ENCODE measurements around the gene ALDH7A1.
"Not testable (repeated sequence)": the region's sequence is repeated elsewhere in the genome, so short reads cannot be mapped to it uniquely, and the experiment has no call there.

ALDH7A1 gene

GRCh38 chr5:126562823-126563222 lies 32.2 kb downstream of the ALDH7A1 start:
- Histone ChIP-seq H3K27ac (ENCODE audit: low read length) (no peak overlapping the region), H3K27me3 (ENCODE audit: control insufficient read depth, insufficient read depth, low read length) (no peaks in the 10 kb centered on the region), H3K36me3 (ENCODE audit: control insufficient read depth, insufficient read depth, low read length) (peaks cover 6% of the 10 kb centered on the region; the same call in 1 of the 2 replicates), H3K4me3 (ENCODE audit: low read length) (no peak overlapping the region), H3K4me1 (ENCODE audit: control insufficient read depth, insufficient read depth, low read length) (no peaks in the 10 kb centered on the region), H3K9me3 (ENCODE audit: control insufficient read depth, insufficient read depth, low read length) (no peaks in the 10 kb centered on the region)
- DNase-seq (ENCODE audit: low read depth, low spot score): no peak
- 100% methylated on average over 1 of the region's 2 CpGs for WGBS (ENCODE audit: insufficient coverage, insufficient read length)

- no peaks in the 10 kb centered on the region for H3K4me1 ChIP-seq (ENCODE audit: control insufficient read depth, insufficient read depth, low read length)
- peaks cover 6% of the 10 kb centered on the region; the same call in 1 of the 2 replicates for H3K36me3 ChIP-seq (ENCODE audit: control insufficient read depth, insufficient read depth, low read length)
- DNase-seq (ENCODE audit: low read depth, low spot score): no peak
- WGBS (ENCODE audit: insufficient coverage, insufficient read length): no CpG with 5 or more reads among the region's 1 CpG
- H3K4me3 ChIP-seq (ENCODE audit: low read length): no peak overlapping the region
- no peaks in the 10 kb centered on the region for H3K9me3 ChIP-seq (ENCODE audit: control insufficient read depth, insufficient read depth, low read length)
- no peak overlapping the region for H3K27ac ChIP-seq (ENCODE audit: low read length)
- no peaks in the 10 kb centered on the region for H3K27me3 ChIP-seq (ENCODE audit: control insufficient read depth, insufficient read depth, low read length)
These were observed 33.1 kb downstream of the ALDH7A1 start for GRCh38 chr5:126561908-126562307.

DNA sequence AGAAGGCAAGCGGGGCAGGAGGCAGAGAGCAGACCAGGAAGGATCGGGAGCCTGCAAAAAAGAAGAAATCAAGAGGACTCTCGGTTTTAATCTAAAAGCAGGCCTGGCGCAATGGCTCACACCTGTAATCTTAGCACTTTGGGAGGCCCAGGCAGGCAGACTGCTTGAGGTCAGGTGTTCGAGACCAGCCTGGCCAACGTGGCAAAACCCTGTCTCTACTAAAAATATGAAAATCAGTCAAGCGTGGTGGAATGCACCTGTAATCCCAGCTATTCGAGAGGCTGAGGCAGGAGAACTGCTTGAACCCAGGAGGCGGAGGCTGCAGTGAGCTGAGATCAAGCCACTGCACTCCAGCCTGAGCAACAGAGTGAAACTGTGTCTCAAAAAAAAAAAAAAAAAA lies 39.9 kb downstream of the ALDH7A1 start:
- no CpG with 5 or more reads among the region's 9 CpGs for WGBS (ENCODE audit: insufficient coverage, insufficient read length)
- not testable (repeated sequence) for H3K4me1 ChIP-seq (ENCODE audit: control insufficient read depth, insufficient read depth, low read length); H3K9me3 ChIP-seq (ENCODE audit: control insufficient read depth, insufficient read depth, low read length); H3K27me3 ChIP-seq (ENCODE audit: control insufficient read depth, insufficient read depth, low read length); DNase-seq (ENCODE audit: low read depth, low spot score); H3K27ac ChIP-seq (ENCODE audit: low read length); H3K4me3 ChIP-seq (ENCODE audit: low read length)
- peaks cover 24% of the 10 kb centered on the region; the same call in 1 of the 2 replicates for H3K36me3 ChIP-seq (ENCODE audit: control insufficient read depth, insufficient read depth, low read length)

DNA sequence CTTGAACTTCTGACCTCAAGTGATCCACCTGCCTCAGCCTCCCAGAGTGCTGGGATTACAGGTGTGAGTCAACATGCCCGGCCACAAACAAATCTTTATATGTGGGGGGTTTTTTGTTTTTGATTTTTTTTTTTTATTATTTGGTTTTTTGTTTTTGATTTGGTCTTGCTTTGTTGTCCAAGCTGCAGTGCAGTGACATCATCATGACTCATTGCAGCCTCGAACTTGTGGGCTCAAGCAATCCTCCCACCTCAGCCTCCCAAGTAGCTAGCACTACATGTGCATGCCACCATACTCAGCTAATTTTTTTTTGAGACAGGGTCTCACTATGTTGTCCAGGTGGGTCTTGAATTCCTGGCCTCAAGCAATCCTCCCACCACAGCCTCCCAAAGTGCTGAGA lies 42.4 kb downstream of the ALDH7A1 start:
- Histone ChIP-seq H3K36me3 (ENCODE audit: control insufficient read depth, insufficient read depth, low read length) (peaks cover 27% of the 10 kb centered on the region; the same call in 1 of the 2 replicates), H3K27ac (ENCODE audit: low read length) (no peak overlapping the region), H3K9me3 (ENCODE audit: control insufficient read depth, insufficient read depth, low read length) (no peaks in the 10 kb centered on the region), H3K4me1 (ENCODE audit: control insufficient read depth, insufficient read depth, low read length) (no peaks in the 10 kb centered on the region), H3K27me3 (ENCODE audit: control insufficient read depth, insufficient read depth, low read length) (no peaks in the 10 kb centered on the region), H3K4me3 (ENCODE audit: low read length) (no peak overlapping the region)
- DNase-seq (ENCODE audit: low read depth, low spot score): no peak
- WGBS (ENCODE audit: insufficient coverage, insufficient read length): no CpG with 5 or more reads among the region's 2 CpGs

DNA sequence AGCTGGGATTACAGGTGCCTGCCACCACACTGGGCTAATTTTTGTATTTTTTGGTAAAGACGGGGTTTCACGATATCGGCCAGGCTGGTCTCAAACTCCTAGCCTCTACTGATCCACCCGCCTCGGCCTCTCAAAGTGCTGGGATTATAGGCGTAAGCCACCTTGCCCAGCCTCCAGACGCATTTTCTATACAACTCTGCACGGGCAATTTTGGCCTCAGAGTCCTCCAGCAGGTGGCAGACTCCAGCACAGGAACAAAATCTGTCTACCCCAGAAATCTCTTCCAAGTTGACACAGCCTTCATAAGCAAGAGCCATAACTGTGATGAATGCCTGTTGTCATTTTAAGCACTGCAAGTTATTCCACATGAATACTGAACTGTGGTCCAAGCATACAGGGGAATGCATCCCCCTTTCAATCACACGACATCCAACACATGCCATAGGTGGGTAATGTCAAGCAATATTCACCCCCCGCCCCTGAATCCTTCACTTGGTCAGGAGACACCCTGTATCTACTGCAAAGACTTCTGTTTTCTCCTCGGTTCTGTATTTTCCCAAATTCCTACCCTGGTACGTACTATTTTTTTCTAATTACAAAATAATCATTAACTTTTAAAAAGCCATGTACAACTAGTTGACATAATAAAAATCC lies 50.8 kb downstream of the ALDH7A1 start:
- no peaks in the 10 kb centered on the region for H3K27me3 ChIP-seq (ENCODE audit: control insufficient read depth, insufficient read depth, low read length)
- no peak overlapping the region for H3K4me3 ChIP-seq (ENCODE audit: low read length)
- H3K4me1 ChIP-seq (ENCODE audit: control insufficient read depth, insufficient read depth, low read length): no peaks in the 10 kb centered on the region
- no peak overlapping the region for H3K27ac ChIP-seq (ENCODE audit: low read length)
- peaks cover 15% of the 10 kb centered on the region; the same call in 1 of the 2 replicates for H3K36me3 ChIP-seq (ENCODE audit: control insufficient read depth, insufficient read depth, low read length)
- WGBS (ENCODE audit: insufficient coverage, insufficient read length): 100% methylated on average over 2 of the region's 12 CpGs
- no peak for DNase-seq (ENCODE audit: low read depth, low spot score)
- H3K9me3 ChIP-seq (ENCODE audit: control insufficient read depth, insufficient read depth, low read length): no peaks in the 10 kb centered on the region

- no peak for DNase-seq (ENCODE audit: low read depth, low spot score)
- no peaks in the 10 kb centered on the region for H3K27me3 ChIP-seq (ENCODE audit: control insufficient read depth, insufficient read depth, low read length)
- H3K27ac ChIP-seq (ENCODE audit: low read length): no peak overlapping the region
- H3K36me3 ChIP-seq (ENCODE audit: control insufficient read depth, insufficient read depth, low read length): peaks cover 15% of the 10 kb centered on the region; the same call in 1 of the 2 replicates
- no peak overlapping the region for H3K4me3 ChIP-seq (ENCODE audit: low read length)
- no CpG with 5 or more reads among the region's 2 CpGs for WGBS (ENCODE audit: insufficient coverage, insufficient read length)
- H3K4me1 ChIP-seq (ENCODE audit: control insufficient read depth, insufficient read depth, low read length): no peaks in the 10 kb centered on the region
- no peaks in the 10 kb centered on the region for H3K9me3 ChIP-seq (ENCODE audit: control insufficient read depth, insufficient read depth, low read length)
These were observed 51.4 kb downstream of the ALDH7A1 start for GRCh38 chr5:126543660-126544059.

- Histone ChIP-seq H3K9me3 (ENCODE audit: control insufficient read depth, insufficient read depth, low read length) (no peaks in the 10 kb centered on the region), H3K36me3 (ENCODE audit: control insufficient read depth, insufficient read depth, low read length) (peaks cover 14% of the 10 kb centered on the region; the same call in 1 of the 2 replicates), H3K27me3 (ENCODE audit: control insufficient read depth, insufficient read depth, low read length) (no peaks in the 10 kb centered on the region), H3K4me1 (ENCODE audit: control insufficient read depth, insufficient read depth, low read length) (no peaks in the 10 kb centered on the region), H3K27ac (ENCODE audit: low read length) (no peak overlapping the region), H3K4me3 (ENCODE audit: low read length) (no peak overlapping the region)
- WGBS (ENCODE audit: insufficient coverage, insufficient read length): no CpG with 5 or more reads among the region's 1 CpG
- DNase-seq (ENCODE audit: low read depth, low spot score): no peak
These were observed 52.0 kb downstream of the ALDH7A1 start for GRCh38 chr5:126543009-126543408.

DNA sequence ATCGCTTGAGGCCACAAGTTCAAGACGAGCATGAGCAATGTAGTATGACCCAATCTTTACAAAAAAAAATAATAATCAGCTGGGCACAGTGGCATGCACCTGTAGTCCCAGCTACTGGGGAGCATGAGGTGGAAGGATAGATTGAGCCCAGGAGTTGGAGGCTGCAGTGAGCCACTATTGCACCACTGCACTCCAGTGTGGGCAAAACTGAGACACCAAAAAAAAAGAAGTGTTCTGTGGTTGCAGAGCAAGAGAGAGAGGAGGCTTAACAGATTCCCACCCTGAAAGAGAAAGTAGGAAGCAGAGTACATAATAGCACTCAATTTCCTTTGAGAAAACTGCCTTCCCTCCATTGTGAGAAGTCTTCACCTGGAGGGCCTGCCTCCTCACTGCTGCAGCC lies 52.6 kb downstream of the ALDH7A1 start:
- Histone ChIP-seq H3K4me1 (ENCODE audit: control insufficient read depth, insufficient read depth, low read length) (no peaks in the 10 kb centered on the region), H3K4me3 (ENCODE audit: low read length) (no peak overlapping the region), H3K36me3 (ENCODE audit: control insufficient read depth, insufficient read depth, low read length) (peaks cover 12% of the 10 kb centered on the region; the same call in 1 of the 2 replicates), H3K9me3 (ENCODE audit: control insufficient read depth, insufficient read depth, low read length) (no peaks in the 10 kb centered on the region), H3K27me3 (ENCODE audit: control insufficient read depth, insufficient read depth, low read length) (no peaks in the 10 kb centered on the region), H3K27ac (ENCODE audit: low read length) (no peak overlapping the region)
- no peak for DNase-seq (ENCODE audit: low read depth, low spot score)
- no CpG with 5 or more reads among the region's 2 CpGs for WGBS (ENCODE audit: insufficient coverage, insufficient read length)

DNA sequence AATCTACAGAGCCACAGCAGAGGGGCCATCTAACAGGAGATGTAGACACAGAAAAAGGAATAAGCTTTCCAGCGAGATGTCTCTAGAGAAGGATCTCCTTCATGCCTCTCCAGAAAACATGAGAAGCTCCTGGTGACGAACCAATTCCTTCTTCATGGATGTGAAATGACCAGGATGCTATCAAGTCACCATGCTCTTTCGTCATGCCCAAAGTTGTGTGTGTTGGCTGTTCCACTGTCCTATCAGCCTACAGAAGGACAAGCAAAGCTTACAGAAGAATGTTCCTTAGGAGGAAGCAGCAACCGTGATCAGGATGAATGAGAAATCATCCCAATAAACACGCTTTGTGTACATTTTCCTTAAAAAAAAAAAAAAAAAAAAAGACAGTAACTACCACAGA lies 54.4 kb downstream of the ALDH7A1 start:
- Histone ChIP-seq H3K4me1 (ENCODE audit: control insufficient read depth, insufficient read depth, low read length) (no peaks in the 10 kb centered on the region), H3K36me3 (ENCODE audit: control insufficient read depth, insufficient read depth, low read length) (peaks cover 2% of the 10 kb centered on the region; the same call in 1 of the 2 replicates), H3K27me3 (ENCODE audit: control insufficient read depth, insufficient read depth, low read length) (no peaks in the 10 kb centered on the region), H3K27ac (ENCODE audit: low read length) (no peak overlapping the region), H3K4me3 (ENCODE audit: low read length) (no peak overlapping the region), H3K9me3 (ENCODE audit: control insufficient read depth, insufficient read depth, low read length) (no peaks in the 10 kb centered on the region)
- no peak for DNase-seq (ENCODE audit: low read depth, low spot score)
- WGBS (ENCODE audit: insufficient coverage, insufficient read length): no CpG with 5 or more reads among the region's 5 CpGs

- Histone ChIP-seq H3K36me3 (ENCODE audit: control insufficient read depth, insufficient read depth, low read length) (no peaks in the 10 kb centered on the region), H3K4me3 (ENCODE audit: low read length) (no peak overlapping the region), H3K27ac (ENCODE audit: low read length) (no peak overlapping the region), H3K27me3 (ENCODE audit: control insufficient read depth, insufficient read depth, low read length) (no peaks in the 10 kb centered on the region), H3K9me3 (ENCODE audit: control insufficient read depth, insufficient read depth, low read length) (no peaks in the 10 kb centered on the region), H3K4me1 (ENCODE audit: control insufficient read depth, insufficient read depth, low read length) (no peaks in the 10 kb centered on the region)
- no CpG with 5 or more reads among the region's 1 CpG for WGBS (ENCODE audit: insufficient coverage, insufficient read length)
- no peak for DNase-seq (ENCODE audit: low read depth, low spot score)
These were observed 56.4 kb downstream of the ALDH7A1 start for GRCh38 chr5:126538579-126538978.

DNA sequence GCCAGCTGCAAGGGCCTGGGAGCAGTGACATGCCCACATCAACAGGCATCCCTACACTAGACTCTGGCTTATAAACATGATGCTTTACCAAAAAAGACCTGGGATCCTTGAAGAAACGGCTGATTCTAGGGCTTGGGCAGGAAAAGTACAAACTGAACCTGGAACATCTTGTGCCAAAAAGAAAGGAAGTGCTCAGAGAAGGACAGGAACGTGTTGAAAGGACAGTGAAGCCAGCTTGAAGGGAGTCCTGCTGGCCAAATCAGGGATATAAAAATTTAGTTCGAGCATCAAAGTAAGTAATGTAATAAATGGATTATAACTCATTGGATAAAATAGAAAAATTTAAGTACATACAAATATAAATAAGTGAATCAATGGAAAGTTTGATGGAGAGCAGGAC lies 58.1 kb downstream of the ALDH7A1 start:
- H3K27me3 ChIP-seq (ENCODE audit: control insufficient read depth, insufficient read depth, low read length): no peaks in the 10 kb centered on the region
- H3K27ac ChIP-seq (ENCODE audit: low read length): no peak overlapping the region
- no peak overlapping the region for H3K4me3 ChIP-seq (ENCODE audit: low read length)
- DNase-seq (ENCODE audit: low read depth, low spot score): no peak
- no peaks in the 10 kb centered on the region for H3K9me3 ChIP-seq (ENCODE audit: control insufficient read depth, insufficient read depth, low read length)
- no CpG with 5 or more reads among the region's 3 CpGs for WGBS (ENCODE audit: insufficient coverage, insufficient read length)
- no peaks in the 10 kb centered on the region for H3K4me1 ChIP-seq (ENCODE audit: control insufficient read depth, insufficient read depth, low read length)
- H3K36me3 ChIP-seq (ENCODE audit: control insufficient read depth, insufficient read depth, low read length): no peaks in the 10 kb centered on the region

Data from iPS DF 6.9 (cell line).